ENCODE measurements around the gene E2F3. TPM values are rescaled to one million over a fixed set of nuclear protein-coding genes. Genes with fewer than 3 reads are reported as not detected.

The E2F3 gene
- total and polyA plus RNA-seq, 10 of the 15 experiments (the other 5 are each of a cell fraction or from before 2014, with no cell fraction given): 5.1 to 16.8 (median 10.6) TPM

- peak; percentile 24; the same call in 1 of the 2 replicates for TF ChIP-seq ZNF687 (IDR thresholded peaks at IDR 0.05)
- no peak for TF ChIP-seq ZBTB40 (IDR thresholded peaks at IDR 0.05; ENCODE audit: borderline replicate concordance)
- TF ChIP-seq TARDBP (IDR thresholded peaks at IDR 0.05; ENCODE audit: borderline replicate concordance): no peak
- TF ChIP-seq NBN (IDR thresholded peaks at IDR 0.05): peak; percentile 62; the same call in 1 of the 2 replicates
- TF ChIP-seq IRF3 (IDR thresholded peaks at IDR 0.05): no peak
- peak; percentile 94 for TF ChIP-seq CBX5 (IDR thresholded peaks at IDR 0.05; ENCODE audit: low read depth)
- TF ChIP-seq RUNX3 (IDR thresholded peaks at IDR 0.05; ENCODE audit: low read length): peak; percentile 83
- TF ChIP-seq ETV6 (conservative IDR thresholded peaks at IDR 0.05 in 1 of 2, IDR thresholded peaks at IDR 0.05 in 1 of 2; ENCODE audit: borderline replicate concordance in 1 of 2, low read depth in 1 of 2): peak in 1 of 2 experiments; percentile 54; a peak in 1 of 4 replicates
- peak; percentile 66 for TF ChIP-seq IRF4 (IDR thresholded peaks at IDR 0.05; ENCODE audit: low read depth, low read length)
- TF ChIP-seq RELB (IDR thresholded peaks at IDR 0.05; ENCODE audit: low read depth): peak; percentile 60
- TF ChIP-seq USF2 (IDR thresholded peaks at IDR 0.05; ENCODE audit: borderline replicate concordance, low read depth, low read length): no peak
- no peak for TF ChIP-seq ZNF274 (IDR thresholded peaks at IDR 0.05; ENCODE audit: insufficient read depth, insufficient read length)
- no peak for TF ChIP-seq SREBF2 (IDR thresholded peaks at IDR 0.05; ENCODE audit: low read length)
- peak; percentile 75 for TF ChIP-seq MTA2 (IDR thresholded peaks at IDR 0.05; ENCODE audit: low read depth)
- TF ChIP-seq RBBP5 (conservative IDR thresholded peaks at IDR 0.05): no peak
- TF ChIP-seq ZNF384 (IDR thresholded peaks at IDR 0.05; ENCODE audit: borderline replicate concordance, low read depth, low read length): 0 out of 2 replicates have a peak, but pooled peaks have one; percentile 42
- no peak for TF ChIP-seq FOXK2 (IDR thresholded peaks at IDR 0.05)
- TF ChIP-seq MYB (IDR thresholded peaks at IDR 0.05; ENCODE audit: borderline replicate concordance, low read depth, low read length): no peak
- no peak for TF ChIP-seq SIN3A (IDR thresholded peaks at IDR 0.05; ENCODE audit: low read depth, low read length)
- TF ChIP-seq SUPT20H (IDR thresholded peaks at IDR 0.05; ENCODE audit: borderline replicate concordance, control insufficient read depth, low read depth, low read length): no peak
Measured at GRCh38 chr6:20427856-20428255, 26.2 kb downstream of the E2F3 start (continued).
